ENCODE data around the gene ZNF761.
"Not testable (repeated sequence)": the region's sequence is repeated elsewhere in the genome, so short reads cannot be mapped to it uniquely, and the experiment has no call there.

- not testable (repeated sequence) for TF ChIP-seq CTCF (IDR thresholded peaks at IDR 0.05; ENCODE audit: low read length); EZH2 (IDR thresholded peaks at IDR 0.05; ENCODE audit: borderline replicate concordance, low read length)
Observed at GRCh38 chr19:53397918-53398317, 33.9 kb upstream of the ZNF761 start.
